Measurements from ENCODE around the gene ADRA2B.
"Not testable (repeated sequence)": the region's sequence is repeated elsewhere in the genome, so short reads cannot be mapped to it uniquely, and the experiment has no call there.

GRCh38 chr2:96065954-96066353 lies 50.4 kb downstream of the ADRA2B start:
- TF ChIP-seq CTCF (IDR thresholded peaks at IDR 0.05; ENCODE audit: low read depth, low read length); POLR2A (IDR thresholded peaks at IDR 0.05; ENCODE audit: extremely low read depth, insufficient read length); MAX (IDR thresholded peaks at IDR 0.05; ENCODE audit: low read depth, low read length): not testable (repeated sequence)
